Stimulated activated naive B cell treated with anti-CD40 and anti-IgM and Interleukin-4, amounts not matched to agents 10 μg/mL and 1 μg/mL and 100 μg/mL, for 72 hours (primary cell): ENCODE data around the gene VGLL4.

ENCODE experiments used
- ATAC-seq, 2 donors: fragments of 150-1000 bp; cut with Tn5 transposase; replicated peaks; 2 replicates each; pipeline ENCODE4 v1.10.0; 2021; ENCODE audit warnings: moderate library complexity in 1 of 2
- DNase-seq: peaks from one replicate; pipeline ENCODE4 v3.0.0; 2021
- H3K27ac Mint-ChIP-seq: one replicate; pipeline ENCODE4 v1.8.0; 2022; ENCODE audit warnings: mild to moderate bottlenecking, mixed read lengths
- H3K27me3 Mint-ChIP-seq, 2 donors: one replicate each; pipeline ENCODE4 v1.8.0; 2022; ENCODE audit warnings: mixed read lengths in 2 of 2
- H3K36me3 Mint-ChIP-seq, 2 donors: one replicate each; pipeline ENCODE4 v1.8.0; 2022; ENCODE audit warnings: mixed read lengths in 2 of 2, mild to moderate bottlenecking in 1 of 2
- H3K4me1 Mint-ChIP-seq, 2 donors: one replicate each; pipeline ENCODE4 v1.8.0; 2022; ENCODE audit warnings: mixed read lengths in 2 of 2, mild to moderate bottlenecking in 1 of 2
- H3K4me3 Mint-ChIP-seq, 2 donors: one replicate each; pipeline ENCODE4 v1.8.0; 2022; ENCODE audit warnings: mild to moderate bottlenecking in 2 of 2, mixed read lengths in 2 of 2, moderate library complexity in 1 of 2
- H3K9me3 Mint-ChIP-seq, 2 donors: one replicate each; pipeline ENCODE4 v1.8.0; 2022; ENCODE audit warnings: mixed read lengths in 2 of 2, mild to moderate bottlenecking in 1 of 2

Gene VGLL4

DNA sequence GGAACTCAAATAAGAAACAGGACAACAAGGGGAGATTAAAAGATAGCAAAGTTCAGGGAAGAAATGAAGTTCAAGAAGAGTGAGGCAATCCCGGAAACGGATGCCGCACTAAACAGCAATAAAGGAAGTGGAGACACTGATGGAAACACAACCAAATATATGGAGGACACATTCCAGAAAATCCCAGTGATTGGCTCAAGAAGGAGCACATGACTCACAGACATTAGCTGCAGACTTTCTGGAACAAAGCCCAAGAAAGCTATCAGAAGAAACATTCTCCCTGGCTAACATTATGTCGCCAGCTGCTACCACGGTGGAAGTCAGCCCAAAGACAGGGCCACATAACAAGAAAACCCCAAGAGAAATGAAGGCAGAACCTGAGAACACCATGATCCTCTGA lies 18.1 kb upstream of the VGLL4 start:
- Mint-ChIP-seq H3K36me3 (peaks cover 0 to 3% of the 10 kb centered on the region in 2 donors), H3K27ac (no peak overlapping the region), H3K9me3 (no peaks in the 10 kb centered on the region), H3K27me3 (no peaks in the 10 kb centered on the region), H3K4me1 (peaks cover 2 to 5% of the 10 kb centered on the region in 2 donors), H3K4me3 (no peak overlapping the region)
- ATAC-seq (no peak), DNase-seq (no peak)

DNA sequence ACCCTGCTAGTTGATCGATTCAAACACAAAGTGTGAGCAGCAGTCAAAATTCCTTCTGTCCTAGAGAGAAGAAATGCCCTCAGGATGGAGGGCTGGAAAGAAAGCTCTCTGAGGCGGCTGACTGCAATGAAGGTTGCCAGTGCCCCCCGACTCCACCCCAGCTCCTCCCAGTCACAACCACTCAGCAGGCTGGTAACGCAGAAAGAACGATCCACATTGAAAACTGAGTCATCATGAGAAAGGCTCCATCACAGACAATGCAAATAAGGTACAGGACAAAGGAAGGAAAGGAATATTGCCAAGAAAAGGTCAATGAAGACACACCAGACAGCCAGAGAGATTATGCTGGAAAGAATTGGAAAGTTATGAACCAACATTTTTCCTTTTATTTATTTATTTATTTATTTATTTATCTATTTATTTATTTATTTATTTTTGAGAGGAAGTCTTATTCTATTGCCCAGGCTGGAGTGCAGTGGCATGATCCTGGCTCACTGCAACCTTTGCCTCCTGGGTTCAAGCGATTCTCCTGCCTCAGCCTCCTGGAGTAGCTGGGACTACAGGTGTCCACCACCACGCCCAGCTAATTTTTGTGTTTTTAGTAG lies 17.4 kb upstream of the VGLL4 start:
- H3K36me3 Mint-ChIP-seq, result peaks cover 0 to 3% of the 10 kb centered on the region in 2 donors
- H3K4me1 Mint-ChIP-seq, result peaks cover 2 to 5% of the 10 kb centered on the region in 2 donors
- no peaks in the 10 kb centered on the region for H3K9me3 Mint-ChIP-seq
- DNase-seq (no peak), ATAC-seq (no peak)
- H3K27ac Mint-ChIP-seq, result no peak overlapping the region
- no peaks in the 10 kb centered on the region for H3K27me3 Mint-ChIP-seq
- no peak overlapping the region for H3K4me3 Mint-ChIP-seq

DNA sequence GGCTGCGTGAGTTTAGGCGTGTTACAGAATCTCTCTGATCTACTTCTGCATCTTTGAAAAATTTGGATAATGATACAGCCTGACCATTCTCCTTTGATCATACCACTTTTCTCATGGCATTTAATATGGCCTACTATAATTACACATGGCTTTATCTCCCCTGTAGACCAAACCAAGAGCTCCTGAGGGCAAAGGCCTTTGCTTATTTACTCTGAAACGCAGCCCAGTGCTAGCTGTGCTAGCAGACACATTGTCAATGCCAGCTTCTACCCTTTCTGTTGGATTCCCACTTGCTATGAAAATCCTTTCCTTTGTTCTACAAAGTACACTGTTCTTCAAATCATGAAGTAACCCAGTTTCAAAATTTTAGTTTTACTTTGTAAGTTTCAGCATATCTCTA lies 16.5 kb upstream of the VGLL4 start:
- peaks cover 5 to 12% of the 10 kb centered on the region in 2 donors for H3K4me1 Mint-ChIP-seq
- no peak overlapping the region for H3K27ac Mint-ChIP-seq
- H3K36me3 Mint-ChIP-seq, result peaks cover 0 to 3% of the 10 kb centered on the region in 2 donors
- DNase-seq, result no peak
- H3K27me3 Mint-ChIP-seq, result peaks cover 0 to 4% of the 10 kb centered on the region in 2 donors
- no peaks in the 10 kb centered on the region for H3K9me3 Mint-ChIP-seq
- no peak for ATAC-seq
- no peak overlapping the region for H3K4me3 Mint-ChIP-seq

DNA sequence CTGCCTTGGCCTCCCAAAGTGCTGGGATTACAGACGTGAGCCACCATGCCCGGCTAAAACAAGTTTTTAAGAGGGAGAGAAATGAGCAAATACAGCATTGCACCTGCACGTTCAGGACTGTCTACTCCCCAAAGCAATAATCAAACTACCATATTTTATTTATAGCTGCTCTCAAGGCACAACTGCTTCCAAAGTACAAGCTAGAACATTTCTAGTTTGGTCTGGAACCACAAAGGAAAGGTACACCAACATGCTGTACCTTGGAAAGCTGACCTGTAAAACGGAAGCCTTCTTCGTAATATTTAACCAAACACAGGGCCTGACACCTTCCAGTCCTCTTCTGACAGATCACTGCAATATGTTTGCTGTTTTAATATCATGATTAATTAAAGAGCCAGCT lies 14.5 kb upstream of the VGLL4 start:
- Mint-ChIP-seq H3K27me3 (peaks cover 0 to 4% of the 10 kb centered on the region in 2 donors), H3K4me3 (no peak overlapping the region), H3K9me3 (no peaks in the 10 kb centered on the region), H3K27ac (no peak overlapping the region), H3K36me3 (peaks cover 0 to 3% of the 10 kb centered on the region in 2 donors), H3K4me1 (peaks cover 5 to 11% of the 10 kb centered on the region in 2 donors)
- DNase-seq (no peak), ATAC-seq (no peak)

DNA sequence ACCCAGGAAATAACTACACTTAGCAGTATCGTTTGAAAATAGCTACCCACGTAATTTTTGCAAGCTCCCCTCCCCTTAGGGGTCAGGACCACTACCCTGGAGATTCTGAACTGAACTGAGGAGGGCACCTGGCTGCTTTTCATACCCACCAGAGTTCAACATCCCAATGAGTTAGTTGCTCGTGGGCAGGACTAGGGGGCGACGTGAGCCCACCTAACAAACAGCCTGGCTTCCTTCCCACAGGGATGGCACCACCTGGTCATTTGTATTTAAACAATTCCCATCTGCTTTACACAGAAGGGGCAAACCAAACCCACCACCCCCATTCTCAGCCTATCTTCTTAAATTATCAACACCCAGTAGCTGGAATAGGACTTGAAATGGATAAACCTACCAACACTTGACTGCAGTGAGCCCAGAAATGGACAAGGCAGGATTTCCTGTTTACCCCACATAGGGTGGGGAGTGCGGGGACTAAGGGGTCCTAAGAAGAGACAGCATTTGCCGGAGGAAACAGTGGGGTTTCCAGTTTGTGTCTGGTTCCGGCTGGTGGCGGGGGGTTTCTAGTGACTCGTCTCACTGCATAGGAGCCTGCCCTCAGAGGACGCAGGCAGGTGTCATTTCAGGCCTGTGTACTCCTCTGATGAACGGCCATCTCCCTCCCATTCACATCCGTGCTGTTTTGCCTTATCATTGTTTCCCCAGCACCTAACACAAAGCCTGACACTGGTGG lies 11.6 kb upstream of the VGLL4 start:
- Mint-ChIP-seq H3K9me3 (no peaks in the 10 kb centered on the region), H3K27me3 (peaks cover 0 to 4% of the 10 kb centered on the region in 2 donors), H3K36me3 (no peaks in the 10 kb centered on the region), H3K4me3 (no peak overlapping the region), H3K27ac (peak overlapping the region; percentile 44), H3K4me1 (peaks cover 4 to 8% of the 10 kb centered on the region in 2 donors)
- no peak for DNase-seq
- ATAC-seq, result peak in 1 of 2 donors; percentile 75

DNA sequence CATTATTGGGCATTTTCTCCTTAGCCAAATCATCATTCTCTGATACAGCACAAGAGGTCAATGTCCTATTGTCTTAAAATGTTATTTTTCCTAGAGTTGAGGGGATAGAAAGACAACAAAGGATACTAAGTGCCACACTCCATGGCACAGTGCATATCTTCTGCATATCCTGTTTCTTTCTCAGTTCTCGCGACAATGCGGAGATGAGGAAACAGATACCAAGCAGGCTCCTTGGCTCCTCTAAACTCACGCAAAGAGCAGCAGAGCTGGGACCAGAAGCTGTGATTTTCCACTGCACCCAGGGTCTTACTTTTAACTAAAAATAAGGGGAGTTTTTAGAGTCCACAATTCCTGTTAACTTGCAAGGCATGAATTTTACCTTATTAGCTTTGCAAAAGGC lies 10.5 kb upstream of the VGLL4 start:
- peaks cover 4 to 8% of the 10 kb centered on the region in 2 donors for H3K4me1 Mint-ChIP-seq
- H3K27me3 Mint-ChIP-seq, result peaks cover 0 to 4% of the 10 kb centered on the region in 2 donors
- no peak overlapping the region for H3K27ac Mint-ChIP-seq
- no peaks in the 10 kb centered on the region for H3K36me3 Mint-ChIP-seq
- no peak overlapping the region for H3K4me3 Mint-ChIP-seq
- ATAC-seq (no peak), DNase-seq (no peak)
- no peaks in the 10 kb centered on the region for H3K9me3 Mint-ChIP-seq

DNA sequence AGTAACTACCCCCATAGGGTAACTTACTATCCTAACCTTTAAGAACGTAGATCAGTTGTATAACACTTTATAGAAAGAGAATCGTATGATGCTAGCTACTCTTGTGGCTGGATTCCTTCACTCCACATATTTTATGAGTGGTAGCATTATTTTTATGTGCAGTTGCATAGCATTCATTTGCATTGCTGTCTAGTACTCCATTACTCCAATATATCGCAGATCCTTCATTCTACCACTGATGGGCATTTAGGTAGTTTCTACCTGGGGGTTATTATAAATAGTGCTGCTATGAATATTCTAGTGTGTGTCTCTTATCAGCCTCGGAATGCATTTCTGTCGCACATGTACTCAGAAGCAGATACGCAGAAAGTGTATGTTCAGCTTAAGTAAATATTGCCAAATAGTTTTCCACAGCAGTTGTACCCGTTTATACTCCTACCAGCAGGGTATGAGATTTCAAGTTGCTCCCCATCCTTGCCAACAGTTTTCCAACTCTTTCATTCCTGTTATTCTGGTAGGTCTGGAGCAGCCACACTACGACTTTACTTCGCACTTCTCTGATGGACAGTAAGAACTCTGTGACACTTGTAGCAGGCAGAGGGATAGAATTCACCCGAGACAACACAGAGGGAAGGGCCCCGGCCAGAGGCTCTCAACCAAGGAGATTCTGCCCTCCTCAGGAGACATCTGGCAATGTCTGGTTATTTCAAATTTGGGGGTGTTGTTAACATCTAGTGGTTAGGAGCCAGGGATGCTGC lies 9.8 kb upstream of the VGLL4 start:
- no peaks in the 10 kb centered on the region for H3K36me3 Mint-ChIP-seq
- no peak overlapping the region for H3K27ac Mint-ChIP-seq
- no peak overlapping the region for H3K4me3 Mint-ChIP-seq
- peaks cover 0 to 4% of the 10 kb centered on the region in 2 donors for H3K27me3 Mint-ChIP-seq
- DNase-seq (no peak), ATAC-seq (no peak)
- no peaks in the 10 kb centered on the region for H3K9me3 Mint-ChIP-seq
- peaks cover 4 to 8% of the 10 kb centered on the region in 2 donors for H3K4me1 Mint-ChIP-seq

DNA sequence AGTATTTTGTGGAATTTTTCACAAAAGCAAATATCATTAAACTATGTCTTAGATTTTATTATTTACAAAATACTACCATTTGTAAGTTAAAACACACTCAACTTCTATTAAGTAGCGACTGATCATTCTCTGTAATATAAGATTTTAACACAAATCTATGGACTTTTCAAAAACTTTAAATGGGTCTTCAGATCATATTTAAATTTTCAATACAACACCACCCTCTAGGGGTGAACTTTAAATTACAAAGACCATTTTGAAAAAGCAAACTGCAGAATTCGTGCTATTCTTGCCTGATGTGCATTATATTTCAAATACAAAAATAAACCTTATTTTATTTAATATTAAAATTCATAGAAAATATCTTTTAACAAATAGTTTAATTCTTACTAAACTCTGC lies 8.2 kb upstream of the VGLL4 start:
- Mint-ChIP-seq H3K9me3 (no peaks in the 10 kb centered on the region), H3K27ac (no peak overlapping the region), H3K36me3 (no peaks in the 10 kb centered on the region), H3K27me3 (peaks cover 0 to 4% of the 10 kb centered on the region in 2 donors), H3K4me1 (peaks cover 4 to 8% of the 10 kb centered on the region in 2 donors), H3K4me3 (no peak overlapping the region)
- no peak for DNase-seq
- no peak for ATAC-seq

DNA sequence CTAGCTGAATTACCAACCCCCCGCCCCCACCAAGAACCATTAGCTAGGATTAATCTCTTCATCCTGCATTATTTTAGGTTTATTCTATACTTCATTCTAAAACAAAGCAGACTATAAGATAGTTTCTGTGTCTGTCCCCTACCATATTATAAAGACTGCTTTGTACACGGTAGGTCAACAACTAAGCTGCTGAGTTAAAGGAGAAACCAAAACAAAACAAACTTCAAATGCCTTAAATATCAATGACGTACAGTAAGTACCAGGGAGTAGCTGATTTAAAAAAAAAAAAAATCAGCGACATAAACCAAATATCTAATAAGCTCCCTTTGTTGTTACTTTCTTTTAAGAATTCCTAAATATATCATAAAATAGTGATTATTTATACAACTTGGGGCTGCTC lies 7.8 kb upstream of the VGLL4 start:
- H3K27me3 Mint-ChIP-seq, result peaks cover 0 to 4% of the 10 kb centered on the region in 2 donors
- H3K4me1 Mint-ChIP-seq, result peaks cover 4 to 8% of the 10 kb centered on the region in 2 donors
- no peaks in the 10 kb centered on the region for H3K9me3 Mint-ChIP-seq
- ATAC-seq (no peak), DNase-seq (no peak)
- no peak overlapping the region for H3K4me3 Mint-ChIP-seq
- H3K27ac Mint-ChIP-seq, result no peak overlapping the region
- H3K36me3 Mint-ChIP-seq, result no peaks in the 10 kb centered on the region

DNA sequence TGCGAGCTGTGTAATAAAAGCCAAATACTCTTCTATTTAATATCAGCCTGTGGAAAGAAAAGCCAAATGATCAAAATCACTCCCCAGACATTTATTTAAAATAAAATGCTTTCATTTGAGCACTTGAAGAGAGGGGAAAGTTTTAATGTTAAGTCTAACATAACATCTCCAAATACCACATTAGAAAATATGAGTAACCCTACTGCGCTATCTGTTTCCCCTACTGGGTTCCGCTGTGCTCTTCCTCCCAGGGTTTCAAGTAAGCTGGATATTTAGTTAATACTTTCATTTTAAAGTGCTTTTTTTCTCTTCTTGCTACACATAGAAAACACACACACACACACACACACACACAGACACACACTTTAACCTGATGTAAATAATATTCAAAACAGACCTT lies 6.7 kb upstream of the VGLL4 start:
- Mint-ChIP-seq H3K4me1 (peaks cover 0 to 2% of the 10 kb centered on the region in 2 donors), H3K36me3 (no peaks in the 10 kb centered on the region), H3K27me3 (peaks cover 0 to under 1% of the 10 kb centered on the region in 2 donors), H3K4me3 (no peak overlapping the region), H3K9me3 (no peaks in the 10 kb centered on the region), H3K27ac (no peak overlapping the region)
- ATAC-seq (no peak), DNase-seq (no peak)

DNA sequence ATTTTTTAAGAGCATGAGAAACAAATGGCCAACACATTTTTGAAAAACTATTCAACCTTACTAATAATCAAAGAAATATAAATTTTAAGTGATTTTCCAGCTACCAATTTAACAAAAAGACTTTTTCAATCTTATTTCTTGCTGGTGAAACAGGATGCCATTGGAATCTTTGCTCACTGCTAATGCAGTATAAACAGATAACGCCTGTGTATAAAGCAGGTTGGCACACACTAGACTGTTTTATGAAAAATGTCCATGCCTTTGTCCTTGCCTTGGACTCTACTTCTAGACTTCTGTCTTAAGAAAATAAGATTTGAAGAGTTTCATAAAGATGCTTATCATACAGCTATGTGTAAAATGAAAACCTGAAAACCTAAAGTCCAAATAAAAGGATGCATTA lies 5.0 kb upstream of the VGLL4 start:
- Mint-ChIP-seq H3K4me1 (peaks cover 3 to 4% of the 10 kb centered on the region in 2 donors), H3K27me3 (no peaks in the 10 kb centered on the region), H3K36me3 (no peaks in the 10 kb centered on the region), H3K27ac (no peak overlapping the region), H3K4me3 (no peak overlapping the region), H3K9me3 (no peaks in the 10 kb centered on the region)
- DNase-seq (no peak), ATAC-seq (no peak)

DNA sequence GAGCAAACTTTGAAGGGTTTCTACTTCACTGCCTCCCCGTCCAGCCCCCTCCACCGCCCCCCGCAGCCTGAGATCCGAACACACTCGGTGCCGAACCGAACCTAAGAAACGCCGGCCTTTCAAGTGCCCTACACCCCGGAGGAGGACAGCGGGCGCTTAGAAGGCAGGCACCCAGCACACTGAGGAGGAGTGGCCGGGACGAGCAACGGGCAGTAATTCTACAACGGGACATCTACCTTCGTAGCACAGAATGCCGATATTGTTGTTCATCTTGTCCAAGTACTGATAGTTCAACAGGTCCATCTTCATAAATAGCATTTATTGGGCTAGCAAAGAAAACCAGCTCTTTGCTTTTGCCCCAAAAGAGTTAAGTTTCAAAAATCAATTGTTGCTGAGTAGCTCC lies 513 bp downstream of the VGLL4 start:
- peaks cover 26 to 34% of the 10 kb centered on the region in 2 donors for H3K4me1 Mint-ChIP-seq
- peak overlapping the region; percentile 98 for H3K27ac Mint-ChIP-seq
- DNase-seq (no peak), ATAC-seq (peak; percentile 54 to 56)
- H3K36me3 Mint-ChIP-seq, result peaks cover 8 to 10% of the 10 kb centered on the region in 2 donors
- no peaks in the 10 kb centered on the region for H3K9me3 Mint-ChIP-seq
- H3K27me3 Mint-ChIP-seq, result no peaks in the 10 kb centered on the region
- H3K4me3 Mint-ChIP-seq, result peak overlapping the region; percentile 98 to 99

DNA sequence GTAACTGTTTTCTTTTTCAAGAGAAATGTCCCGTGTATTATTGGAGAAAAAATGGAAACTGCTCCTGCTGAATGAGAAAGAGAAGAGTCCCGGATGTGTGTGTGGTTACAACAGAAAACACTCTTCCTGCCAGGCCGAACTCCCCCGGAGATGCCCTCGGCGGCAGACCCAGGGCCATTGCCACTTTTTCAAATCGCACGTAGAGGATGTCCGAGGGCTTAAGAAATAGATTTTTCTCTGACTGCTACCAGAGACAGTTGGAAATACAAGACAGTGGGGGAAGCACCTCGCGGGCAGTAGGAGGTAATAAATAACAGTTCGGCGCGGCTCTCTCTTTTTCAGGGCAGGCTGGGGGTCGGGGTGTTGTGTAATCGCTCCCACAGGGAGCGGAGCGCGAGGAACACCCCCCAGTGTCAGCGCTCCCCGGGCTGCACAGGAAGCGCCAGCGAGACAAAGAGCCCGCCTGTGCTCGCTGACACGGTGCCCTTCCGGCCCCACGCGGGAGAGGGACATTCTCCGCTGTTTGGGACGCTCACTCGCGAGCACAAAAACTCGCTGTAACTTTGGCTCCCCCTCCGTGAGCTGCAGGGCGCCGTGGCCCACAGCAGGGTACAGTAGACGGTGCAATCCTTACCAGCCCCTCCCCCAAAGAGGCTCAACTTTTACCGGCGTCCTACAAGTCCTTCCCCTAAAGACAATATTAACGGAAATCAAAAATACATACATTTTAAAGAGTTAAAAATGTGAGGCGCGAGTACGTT lies 1.1 kb downstream of the VGLL4 start:
- DNase-seq (peak; percentile 50), ATAC-seq (peak; percentile 76 to 79)
- Mint-ChIP-seq H3K27me3 (no peaks in the 10 kb centered on the region), H3K4me3 (peak overlapping the region; percentile 98 to 99), H3K27ac (peak overlapping the region; percentile 98), H3K9me3 (no peaks in the 10 kb centered on the region), H3K36me3 (peaks cover 8 to 10% of the 10 kb centered on the region in 2 donors), H3K4me1 (peaks cover 28 to 37% of the 10 kb centered on the region in 2 donors)
